ENCODE results near the gene IFI44.

GRCh38 chr1:78683079-78683478 lies 33.4 kb downstream of the IFI44 start:
- TF ChIP-seq, protein P1, sequence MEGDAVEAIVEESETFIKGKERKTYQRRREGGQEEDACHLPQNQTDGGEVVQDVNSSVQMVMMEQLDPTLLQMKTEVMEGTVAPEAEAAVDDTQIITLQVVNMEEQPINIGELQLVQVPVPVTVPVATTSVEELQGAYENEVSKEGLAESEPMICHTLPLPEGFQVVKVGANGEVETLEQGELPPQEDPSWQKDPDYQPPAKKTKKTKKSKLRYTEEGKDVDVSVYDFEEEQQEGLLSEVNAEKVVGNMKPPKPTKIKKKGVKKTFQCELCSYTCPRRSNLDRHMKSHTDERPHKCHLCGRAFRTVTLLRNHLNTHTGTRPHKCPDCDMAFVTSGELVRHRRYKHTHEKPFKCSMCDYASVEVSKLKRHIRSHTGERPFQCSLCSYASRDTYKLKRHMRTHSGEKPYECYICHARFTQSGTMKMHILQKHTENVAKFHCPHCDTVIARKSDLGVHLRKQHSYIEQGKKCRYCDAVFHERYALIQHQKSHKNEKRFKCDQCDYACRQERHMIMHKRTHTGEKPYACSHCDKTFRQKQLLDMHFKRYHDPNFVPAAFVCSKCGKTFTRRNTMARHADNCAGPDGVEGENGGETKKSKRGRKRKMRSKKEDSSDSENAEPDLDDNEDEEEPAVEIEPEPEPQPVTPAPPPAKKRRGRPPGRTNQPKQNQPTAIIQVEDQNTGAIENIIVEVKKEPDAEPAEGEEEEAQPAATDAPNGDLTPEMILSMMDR (IDR thresholded peaks at IDR 0.05; ENCODE audit: low read length): no peak
- TF ChIP-seq EZH2 (IDR thresholded peaks at IDR 0.05; ENCODE audit: borderline replicate concordance, low read length): no peak
